Thyroid gland (tissue), 4 donors: ENCODE results near the gene PLA2G2D. TPM values are rescaled to one million over a fixed set of nuclear protein-coding genes. Genes with fewer than 3 reads are reported as not detected.

Experiments
- DNase-seq, 2 donors: peaks; one replicate each; pipeline ENCODE4 v3.0.0-alpha.2; 2019
- H3K27ac ChIP-seq, 3 donors: fragments of 200-600 bp; sonication (generic); 1 replicate in 2 of 3; 2 replicates in 1 of 3; pipeline ENCODE4 v1.5.1; 2016 to 2019; ENCODE audit warnings: mild to moderate bottlenecking in 1 of 3, moderate library complexity in 1 of 3
- H3K27me3 ChIP-seq: fragments of 200-600 bp; sonication (generic); one replicate; pipeline ENCODE4 v1.5.1; 2019
- H3K36me3 ChIP-seq, 2 donors: fragments of 200-600 bp; sonication (generic); one replicate each; pipeline ENCODE4 v1.5.1; 2016 to 2019
- H3K4me1 ChIP-seq, 2 donors: fragments of 200-600 bp; sonication (generic); one replicate each; pipeline ENCODE4 v1.5.1; 2017 to 2019
- H3K4me3 ChIP-seq, 3 donors: fragments of 200-600 bp; sonication (generic); replicated peaks in 1 of 3; 1 replicate in 2 of 3; 2 replicates in 1 of 3; pipeline ENCODE4 v1.5.1; 2016; ENCODE audit warnings: mild to moderate bottlenecking in 1 of 3
- H3K9me3 ChIP-seq: fragments of 200-600 bp; sonication (generic); one replicate; pipeline ENCODE4 v1.5.1; 2017
- CTCF ChIP-seq, 6 experiments: fragments of 200-600 bp in 3 of 6; fragments of 450-650 bp in 3 of 6; sonication (generic) in 3 of 6; IDR thresholded peaks; one replicate each; pipeline ENCODE4 v1.5.1; 2016 to 2019; ENCODE audit warnings: antibody characterized with exemption in 6 of 6, mild to moderate bottlenecking in 2 of 6, inconsistent platforms in 1 of 6, moderate library complexity in 1 of 6
- POLR2A ChIP-seq, 2 donors: fragments of 450-650 bp; IDR thresholded peaks; one replicate each; pipeline ENCODE4 v1.6.1; 2017; ENCODE audit warnings: antibody characterized with exemption in 2 of 2, mild to moderate bottlenecking in 2 of 2, moderate library complexity in 1 of 2
- WGBS, 2 donors: methylation state at CpG; one replicate each; pipeline ENCODE4 v1.1.5; 2017; 5-methylcytosine and 5-hydroxymethylcytosine counted together
- intact Hi-C: fragments of 100-400 bp; cut with DNase I; formaldehyde crosslinking; loops from one replicate; pipeline ENCODE4 v1.15.1; 2023
- total RNA-seq, 4 donors: library from RNA; depleted of rRNA; stranded (reverse); fragments of >200 nt; gene quantifications; one replicate each; pipeline ENCODE4 v1.2.3, GENCODE V29; 2016

PLA2G2D gene
- total RNA-seq, 4 donors from 2014 or later = not detected

- Histone ChIP-seq H3K27me3 (no peaks in the 10 kb centered on the region), H3K36me3 (no peaks in the 10 kb centered on the region), H3K9me3 (no peaks in the 10 kb centered on the region), H3K4me3 (no peak within 1 kb of the TSS), H3K4me1 (no peaks in the 10 kb centered on the region), H3K27ac (no peak within 1 kb of the TSS)
- DNase-seq = no peak
- 95 to 96% methylated on average over 8 of the region's 9 CpGs for WGBS, 2 donors
- TF ChIP-seq POLR2A (IDR thresholded peaks at IDR 0.05) (no peak), CTCF (IDR thresholded peaks at IDR 0.05) (no peak)
- intact Hi-C loops = no loop called here
Measured at GRCh38 chr1:20138961-20139550, 19.7 kb upstream of the PLA2G2D start, which contains the start of gene PLA2G2F. TSS of gene PLA2G2F (plus strand) at chr1:20139323. CDS start at chr1:20139428, 105 bp downstream.

DNA sequence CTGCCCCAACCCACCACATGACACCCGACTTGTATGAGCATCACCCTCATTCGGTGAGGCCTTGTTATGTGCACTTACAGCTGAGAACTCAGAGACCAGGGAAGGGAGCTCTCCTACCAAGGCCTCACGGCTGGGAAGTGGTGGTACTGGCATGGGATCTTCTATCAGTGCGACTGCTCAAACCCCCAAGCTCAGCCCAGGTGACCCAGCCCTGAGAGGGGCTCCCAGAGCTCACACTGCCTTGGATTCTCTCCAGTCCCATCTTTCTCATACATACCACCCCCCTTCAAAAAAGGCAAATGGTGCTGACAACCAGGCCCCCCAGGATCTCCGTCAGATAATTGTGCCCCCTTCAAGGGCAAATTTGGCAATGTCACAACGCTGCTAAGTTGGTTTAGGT is 19.0 kb upstream of the PLA2G2D start:
- Histone ChIP-seq H3K36me3 (no peaks in the 10 kb centered on the region), H3K27me3 (no peaks in the 10 kb centered on the region), H3K4me1 (no peaks in the 10 kb centered on the region), H3K27ac (no peak overlapping the region), H3K9me3 (no peaks in the 10 kb centered on the region), H3K4me3 (no peak overlapping the region)
- 93 to 96% methylated on average over 6 of the region's 6 CpGs for WGBS, 2 donors
- TF ChIP-seq POLR2A (IDR thresholded peaks at IDR 0.05) = no peak
- no peak for TF ChIP-seq CTCF (IDR thresholded peaks at IDR 0.05)
- intact Hi-C loops = no loop called here
- DNase-seq = no peak

GRCh38 chr1:20137604-20138003 is 18.3 kb upstream of the PLA2G2D start:
- no peak overlapping the region for H3K27ac ChIP-seq
- H3K9me3 ChIP-seq = no peaks in the 10 kb centered on the region
- TF ChIP-seq CTCF (IDR thresholded peaks at IDR 0.05) (no peak), POLR2A (IDR thresholded peaks at IDR 0.05) (no peak)
- no peaks in the 10 kb centered on the region for H3K27me3 ChIP-seq
- WGBS, 2 donors = 82 to 95% methylated on average over 1 of the region's 1 CpG
- H3K4me1 ChIP-seq = no peaks in the 10 kb centered on the region
- H3K4me3 ChIP-seq = no peak overlapping the region
- intact Hi-C loops = no loop called here
- no peak for DNase-seq
- H3K36me3 ChIP-seq = no peaks in the 10 kb centered on the region

- DNase-seq = no peak
- TF ChIP-seq CTCF (IDR thresholded peaks at IDR 0.05) (no peak), POLR2A (IDR thresholded peaks at IDR 0.05) (no peak)
- Histone ChIP-seq H3K4me1 (no peaks in the 10 kb centered on the region), H3K27ac (no peak overlapping the region), H3K27me3 (no peaks in the 10 kb centered on the region), H3K9me3 (no peaks in the 10 kb centered on the region), H3K36me3 (no peaks in the 10 kb centered on the region), H3K4me3 (no peak overlapping the region)
- 63 to 73% methylated on average over 3 to 4 of the region's 4 CpGs for WGBS, 2 donors
- intact Hi-C loops = no loop called here
Measured at GRCh38 chr1:20137055-20137454, 17.7 kb upstream of the PLA2G2D start.

DNA sequence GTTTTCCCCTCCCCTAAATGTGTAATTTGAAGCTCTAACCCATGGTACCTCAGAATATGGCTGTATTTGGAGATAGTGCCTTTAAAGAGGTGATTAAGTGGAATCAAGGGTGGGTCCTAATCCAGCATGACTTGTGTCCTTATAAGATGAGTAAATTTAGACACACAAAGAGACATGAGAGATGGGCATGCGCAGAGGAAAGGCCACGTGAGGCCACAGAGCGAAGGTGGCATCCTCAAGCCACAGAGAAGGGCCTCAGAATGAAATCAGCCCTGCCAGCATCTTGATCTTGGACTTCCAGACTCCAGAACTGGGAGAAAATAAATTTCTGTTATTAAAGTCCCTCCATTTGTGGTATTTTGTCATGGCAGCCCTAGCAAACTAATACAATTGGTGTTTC is 16.9 kb upstream of the PLA2G2D start:
- no peak overlapping the region for H3K27ac ChIP-seq
- 91 to 98% methylated on average over 3 of the region's 3 CpGs for WGBS, 2 donors

More for the DNA sequence above, 16.9 kb upstream of the PLA2G2D start:
- no peaks in the 10 kb centered on the region for H3K36me3 ChIP-seq
- DNase-seq = no peak
- TF ChIP-seq CTCF (IDR thresholded peaks at IDR 0.05) = no peak
- TF ChIP-seq POLR2A (IDR thresholded peaks at IDR 0.05) = no peak
- no peaks in the 10 kb centered on the region for H3K27me3 ChIP-seq
- H3K9me3 ChIP-seq = no peaks in the 10 kb centered on the region
- intact Hi-C loops = no loop called here
- H3K4me1 ChIP-seq = no peaks in the 10 kb centered on the region
- H3K4me3 ChIP-seq = no peak overlapping the region
